D721Med (cell line): ENCODE data around the gene ATXN1.

ENCODE experiments used
- DNase-seq: peaks from one replicate; pipeline ENCODE4 v3.0.0; 2011; ENCODE audit warnings: low spot score; ENCODE audit not compliant: insufficient read length
- FAIRE-seq: peaks from 2 replicates; lab custom pipeline; 2011; peaks lifted over from hg19 to GRCh38; lab: Jason Lieb, UNC
- CTCF ChIP-seq: IDR thresholded peaks from 2 replicates; pipeline ENCODE4 v1.5.1; 2012; ENCODE audit warnings: mild to moderate bottlenecking, control low read depth; ENCODE audit not compliant: insufficient read depth; ENCODE audit errors: missing control alignments

Gene ATXN1

GRCh38 chr6:16372029-16372776 lies 389.1 kb downstream of the ATXN1 start:
- no peak for TF ChIP-seq CTCF
- FAIRE-seq = no peak
- no peak for DNase-seq

- DNase-seq (no peak), FAIRE-seq (no peak)
- no peak for TF ChIP-seq CTCF
Observed at GRCh38 chr6:16371401-16371800, 389.9 kb downstream of the ATXN1 start.

GRCh38 chr6:16370943-16371342 lies 390.3 kb downstream of the ATXN1 start:
- no peak for TF ChIP-seq CTCF
- DNase-seq (no peak), FAIRE-seq (no peak)

- TF ChIP-seq CTCF = no peak
- FAIRE-seq (no peak), DNase-seq (no peak)
Observed at GRCh38 chr6:16369989-16370388, 391.3 kb downstream of the ATXN1 start.

GRCh38 chr6:16369140-16369745 lies 392.0 kb downstream of the ATXN1 start:
- no peak for DNase-seq
- no peak for TF ChIP-seq CTCF
- no peak for FAIRE-seq

- no peak for TF ChIP-seq CTCF
- FAIRE-seq (no peak), DNase-seq (no peak)
Observed at GRCh38 chr6:16367571-16367970, 393.7 kb downstream of the ATXN1 start.

- FAIRE-seq = no peak
- no peak for TF ChIP-seq CTCF
- no peak for DNase-seq
Observed at GRCh38 chr6:16363749-16364148, 397.5 kb downstream of the ATXN1 start.
